Measurements from ENCODE around the gene POU5F1.
"Not testable (repeated sequence)": the region's sequence is repeated elsewhere in the genome, so short reads cannot be mapped to it uniquely, and the experiment has no call there.

The POU5F1 gene

GRCh38 chr6:31190488-31190887, 20.0 kb upstream of the POU5F1 start:
- DNase-seq (ENCODE audit: low read depth in 2 of 2): no peak

DNA sequence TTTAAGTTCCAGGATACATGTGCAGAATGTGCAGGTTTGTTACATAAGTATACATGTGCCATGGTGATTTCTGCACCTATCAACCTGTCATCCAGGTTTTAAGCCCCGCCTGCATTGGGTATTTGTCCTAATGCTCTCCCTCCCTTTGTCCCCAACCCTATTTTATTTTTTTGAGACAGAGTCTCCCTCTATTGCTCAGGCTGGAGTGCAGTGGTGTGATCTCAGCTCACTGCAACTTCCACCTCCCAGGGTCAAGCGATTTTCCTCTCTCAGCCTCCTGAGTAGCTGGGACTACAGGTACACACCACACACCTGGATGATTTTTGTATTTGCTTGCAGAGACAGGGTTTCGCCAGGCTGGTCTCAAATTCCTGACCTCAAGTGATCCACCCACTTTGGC, 18.7 kb upstream of the POU5F1 start:
- DNase-seq (ENCODE audit: low read depth in 2 of 2): not testable (repeated sequence)

DNA sequence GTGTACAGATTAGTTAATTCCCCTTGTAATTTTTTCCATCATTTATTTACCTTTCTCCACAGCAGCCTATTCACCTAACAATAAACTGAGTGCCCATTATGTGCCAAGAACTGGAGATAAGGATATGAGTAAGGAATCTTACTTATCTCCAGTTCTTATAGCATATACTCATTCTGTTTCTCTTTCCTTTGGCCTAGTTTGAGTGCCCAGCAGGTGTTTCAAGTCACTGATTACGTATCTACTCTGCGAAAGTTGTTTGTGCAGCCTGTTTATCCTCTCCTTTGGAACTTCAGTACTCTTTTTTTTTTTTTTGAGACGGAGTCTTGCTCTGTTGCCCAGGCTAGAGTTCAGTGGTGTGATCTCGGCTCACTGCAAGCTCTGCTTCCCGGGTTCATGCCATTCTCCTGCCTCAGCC, 17.3 kb upstream of the POU5F1 start:
- DNase-seq (ENCODE audit: low read depth in 2 of 2): no peak

GRCh38 chr6:31186052-31186734, 15.7 kb upstream of the POU5F1 start:
- DNase-seq (ENCODE audit: low read depth in 2 of 2): no peak

GRCh38 chr6:31185695-31186051, 15.2 kb upstream of the POU5F1 start:
- DNase-seq (ENCODE audit: low read depth in 2 of 2): not testable (repeated sequence)

DNA sequence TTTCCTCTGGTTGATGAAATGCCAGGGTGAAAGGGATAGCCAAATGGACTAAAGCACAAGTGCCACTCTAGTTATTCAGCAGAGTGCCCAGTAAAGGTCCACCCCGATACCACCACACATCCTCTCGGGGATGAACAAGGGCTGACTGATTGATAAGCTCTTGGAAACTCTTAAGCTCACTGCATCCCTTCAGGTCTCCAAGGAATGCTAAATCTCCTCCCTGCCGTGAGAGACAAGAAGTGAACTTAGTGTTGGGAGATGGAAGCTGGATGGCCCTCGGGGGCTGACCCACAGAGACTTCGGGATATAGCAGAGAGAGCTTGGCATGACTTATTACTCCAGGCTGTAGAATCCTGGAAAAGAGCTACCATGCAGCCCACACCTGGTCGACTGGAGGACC, 13.4 kb upstream of the POU5F1 start:
- DNase-seq (ENCODE audit: low read depth in 2 of 2): not testable (repeated sequence)

DNA sequence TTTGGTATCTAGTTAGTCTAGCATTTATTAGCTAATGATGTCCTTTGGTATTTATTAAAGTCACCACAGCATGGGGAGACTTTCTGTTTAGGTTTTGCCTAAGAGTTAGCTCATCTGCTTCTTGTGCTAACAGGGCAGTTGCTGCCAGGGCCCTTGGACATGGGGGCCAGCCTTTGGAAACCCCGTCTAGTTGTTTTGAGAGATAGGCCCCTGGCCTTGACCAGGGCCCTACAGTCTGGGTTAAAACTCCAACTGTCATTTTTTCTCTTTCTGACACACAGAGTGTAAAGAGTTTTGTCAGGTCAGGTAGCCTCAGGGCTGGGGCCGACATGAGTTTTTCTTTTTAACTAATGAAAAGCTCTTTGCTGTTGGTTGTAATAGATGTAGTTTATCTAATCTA, 12.8 kb upstream of the POU5F1 start:
- DNase-seq (ENCODE audit: low read depth in 2 of 2): not testable (repeated sequence)

- peak in 1 of 2 donors; percentile 78 for DNase-seq (ENCODE audit: low read depth in 2 of 2)
Measured at GRCh38 chr6:31180500-31180899, 10.0 kb upstream of the POU5F1 start.

GRCh38 chr6:31179896-31180295, 9.4 kb upstream of the POU5F1 start:
- DNase-seq (ENCODE audit: low read depth in 2 of 2): no peak

GRCh38 chr6:31179042-31179386, 8.5 kb upstream of the POU5F1 start:
- no peak for DNase-seq (ENCODE audit: low read depth in 2 of 2)

GRCh38 chr6:31178143-31179041, 7.9 kb upstream of the POU5F1 start:
- no peak for DNase-seq (ENCODE audit: low read depth in 2 of 2)

DNA sequence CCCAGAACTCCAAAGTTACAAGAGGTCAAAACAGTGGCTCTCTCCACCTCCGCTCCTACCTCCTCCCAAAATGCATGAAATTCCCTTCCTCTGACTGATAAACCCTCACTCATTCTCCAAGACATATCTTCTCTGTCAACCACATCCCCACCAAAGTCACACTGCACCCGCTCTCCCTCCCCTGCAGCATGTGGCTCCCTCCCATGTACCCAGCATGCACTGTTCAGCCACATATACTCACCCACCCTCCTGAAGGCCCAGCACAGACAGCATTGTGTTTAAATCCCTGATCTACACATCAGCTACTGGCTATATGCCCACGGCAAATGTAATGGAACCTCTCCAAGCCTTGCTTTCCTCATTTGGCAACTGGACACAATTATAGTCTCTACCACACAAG, 5.5 kb upstream of the POU5F1 start:
- no peak for DNase-seq (ENCODE audit: low read depth in 2 of 2)

- DNase-seq (ENCODE audit: low read depth in 2 of 2): no peak
Measured at GRCh38 chr6:31174378-31174777, 3.9 kb upstream of the POU5F1 start.

GRCh38 chr6:31173406-31173805, 2.9 kb upstream of the POU5F1 start:
- DNase-seq (ENCODE audit: low read depth in 2 of 2): no peak

GRCh38 chr6:31172973-31173384, 2.5 kb upstream of the POU5F1 start:
- no peak for DNase-seq (ENCODE audit: low read depth in 2 of 2)

- DNase-seq (ENCODE audit: low read depth in 2 of 2): no peak
Measured at GRCh38 chr6:31171931-31172905, 1.7 kb upstream of the POU5F1 start.

- DNase-seq (ENCODE audit: low read depth in 2 of 2): no peak
Measured at GRCh38 chr6:31170987-31171671, 647 bp upstream of the POU5F1 start.

DNA sequence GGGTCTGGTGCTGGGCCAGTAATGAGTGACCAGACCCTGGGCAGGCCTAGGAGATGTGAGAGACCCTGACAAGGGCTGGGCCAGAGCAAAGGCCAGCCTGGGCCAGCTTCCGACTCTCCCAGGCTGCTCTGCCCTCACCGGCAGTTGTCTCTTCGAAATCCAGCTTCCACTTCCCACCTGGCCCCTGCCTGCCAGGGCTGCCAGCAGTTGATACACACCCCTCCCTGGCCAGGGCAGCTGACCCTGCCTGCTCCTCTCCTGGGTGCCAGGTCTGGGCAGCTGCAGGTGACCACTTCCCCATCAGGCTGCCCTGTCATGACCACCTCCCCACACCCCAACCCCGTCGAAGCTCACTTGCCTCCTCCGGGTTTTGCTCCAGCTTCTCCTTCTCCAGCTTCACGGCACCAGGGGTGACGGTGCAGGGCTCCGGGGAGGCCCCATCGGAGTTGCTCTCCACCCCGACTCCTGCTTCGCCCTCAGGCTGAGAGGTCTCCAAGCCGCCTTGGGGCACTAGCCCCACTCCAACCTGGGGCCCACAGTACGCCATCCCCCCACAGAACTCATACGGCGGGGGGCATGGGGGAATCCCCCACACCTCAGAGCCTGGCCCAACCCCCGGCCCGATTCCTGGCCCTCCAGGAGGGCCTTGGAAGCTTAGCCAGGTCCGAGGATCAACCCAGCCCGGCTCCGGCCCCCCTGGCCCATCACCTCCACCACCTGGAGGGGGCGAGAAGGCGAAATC, 453 bp downstream of the POU5F1 start:
- DNase-seq (ENCODE audit: low read depth in 2 of 2): not testable (repeated sequence)

DNA sequence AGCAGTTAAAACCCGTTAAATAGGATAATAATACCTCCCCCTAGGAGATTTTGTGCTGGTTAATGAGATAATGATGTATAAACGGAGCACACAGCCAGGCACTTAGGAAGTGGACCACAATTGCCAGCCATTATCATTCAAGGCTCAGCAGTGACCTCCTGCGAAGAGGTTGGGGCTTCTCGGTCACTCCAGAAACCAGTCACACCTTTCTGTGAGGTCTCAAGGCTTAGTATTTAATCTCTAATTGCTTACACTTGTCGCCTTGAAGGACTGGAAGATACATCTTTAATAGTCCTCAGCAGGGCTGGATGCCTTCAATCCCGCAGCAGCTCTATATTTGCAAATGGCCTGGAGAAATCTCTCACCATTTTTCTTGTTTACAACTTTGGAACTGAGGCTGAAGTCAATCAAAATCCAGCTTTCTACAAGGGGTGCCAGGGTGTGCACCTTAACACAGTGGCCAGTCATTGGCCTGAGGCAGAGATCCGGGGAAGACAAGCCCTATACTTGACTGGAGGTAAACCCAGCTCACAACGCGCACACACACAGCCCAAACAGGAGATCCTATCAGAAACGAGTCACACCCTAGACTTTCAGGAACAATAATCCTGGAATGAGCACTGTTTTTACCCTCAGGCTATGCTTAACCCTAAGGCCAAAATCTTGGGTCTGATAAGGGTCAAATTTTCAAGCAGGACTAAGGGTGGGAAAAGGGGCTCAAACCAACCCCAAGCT, 1.2 kb downstream of the POU5F1 start:
- DNase-seq (ENCODE audit: low read depth in 2 of 2): no peak

GRCh38 chr6:31168606-31169005, 1.9 kb downstream of the POU5F1 start:
- DNase-seq (ENCODE audit: low read depth in 2 of 2): no peak

Data from stimulated activated CD4-positive, alpha-beta T cell treated with anti-CD3 and anti-CD28 coated beads, Interleukin-4, amount 100 ng/mL, for 48 hours (primary cell).